HG02678 (cell line): Measurements from ENCODE around the gene ARHGAP23.

ENCODE experiments used
- ATAC-seq: cut with Tn5 transposase; IDR thresholded peaks from one replicate; pipeline ENCODE4 v1.9.1; 2021; ENCODE audit warnings: mild to moderate bottlenecking, moderate library complexity; ENCODE audit not compliant: unreplicated experiment

ARHGAP23 gene, protein sequence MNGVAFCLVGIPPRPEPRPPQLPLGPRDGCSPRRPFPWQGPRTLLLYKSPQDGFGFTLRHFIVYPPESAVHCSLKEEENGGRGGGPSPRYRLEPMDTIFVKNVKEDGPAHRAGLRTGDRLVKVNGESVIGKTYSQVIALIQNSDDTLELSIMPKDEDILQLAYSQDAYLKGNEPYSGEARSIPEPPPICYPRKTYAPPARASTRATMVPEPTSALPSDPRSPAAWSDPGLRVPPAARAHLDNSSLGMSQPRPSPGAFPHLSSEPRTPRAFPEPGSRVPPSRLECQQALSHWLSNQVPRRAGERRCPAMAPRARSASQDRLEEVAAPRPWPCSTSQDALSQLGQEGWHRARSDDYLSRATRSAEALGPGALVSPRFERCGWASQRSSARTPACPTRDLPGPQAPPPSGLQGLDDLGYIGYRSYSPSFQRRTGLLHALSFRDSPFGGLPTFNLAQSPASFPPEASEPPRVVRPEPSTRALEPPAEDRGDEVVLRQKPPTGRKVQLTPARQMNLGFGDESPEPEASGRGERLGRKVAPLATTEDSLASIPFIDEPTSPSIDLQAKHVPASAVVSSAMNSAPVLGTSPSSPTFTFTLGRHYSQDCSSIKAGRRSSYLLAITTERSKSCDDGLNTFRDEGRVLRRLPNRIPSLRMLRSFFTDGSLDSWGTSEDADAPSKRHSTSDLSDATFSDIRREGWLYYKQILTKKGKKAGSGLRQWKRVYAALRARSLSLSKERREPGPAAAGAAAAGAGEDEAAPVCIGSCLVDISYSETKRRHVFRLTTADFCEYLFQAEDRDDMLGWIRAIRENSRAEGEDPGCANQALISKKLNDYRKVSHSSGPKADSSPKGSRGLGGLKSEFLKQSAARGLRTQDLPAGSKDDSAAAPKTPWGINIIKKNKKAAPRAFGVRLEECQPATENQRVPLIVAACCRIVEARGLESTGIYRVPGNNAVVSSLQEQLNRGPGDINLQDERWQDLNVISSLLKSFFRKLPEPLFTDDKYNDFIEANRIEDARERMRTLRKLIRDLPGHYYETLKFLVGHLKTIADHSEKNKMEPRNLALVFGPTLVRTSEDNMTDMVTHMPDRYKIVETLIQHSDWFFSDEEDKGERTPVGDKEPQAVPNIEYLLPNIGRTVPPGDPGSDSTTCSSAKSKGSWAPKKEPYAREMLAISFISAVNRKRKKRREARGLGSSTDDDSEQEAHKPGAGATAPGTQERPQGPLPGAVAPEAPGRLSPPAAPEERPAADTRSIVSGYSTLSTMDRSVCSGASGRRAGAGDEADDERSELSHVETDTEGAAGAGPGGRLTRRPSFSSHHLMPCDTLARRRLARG (N-terminal part only)

DNA sequence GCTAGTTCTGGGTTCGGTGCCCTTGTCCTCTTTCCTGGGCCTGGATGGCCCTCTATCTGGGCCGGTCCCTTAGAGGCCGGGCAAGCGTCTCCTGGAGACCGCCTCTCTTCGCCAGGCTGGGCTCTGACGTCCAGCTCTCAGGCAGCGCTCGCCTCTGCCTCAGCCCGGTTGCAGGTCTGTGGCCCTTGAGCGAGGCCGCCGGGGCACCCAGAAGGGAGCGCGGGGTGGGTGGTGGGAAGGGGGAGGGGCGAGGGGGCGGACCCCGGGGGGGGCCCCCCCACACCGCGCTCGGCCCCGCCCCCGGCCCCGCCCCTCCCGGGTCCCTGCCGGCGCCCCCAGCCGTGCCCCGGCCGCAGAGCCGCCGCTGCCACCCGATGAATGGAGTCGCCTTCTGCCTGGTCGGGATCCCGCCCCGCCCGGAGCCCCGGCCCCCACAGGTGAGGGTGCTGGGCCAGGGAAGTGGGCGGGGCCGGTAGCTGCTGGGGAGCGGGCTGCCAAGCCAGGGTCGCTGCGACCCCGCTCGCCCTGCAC is at the start of gene ARHGAP23:
ARHGAP23 (plus strand) TSS at position 353 of the 531 bp plus-strand sequence; CDS start at position 375, 22 bp downstream.
- ATAC-seq, result no peak

GRCh38 chr17:38379448-38379847 is 48.8 kb upstream of the ARHGAP23 start:
- no peak for ATAC-seq

DNA sequence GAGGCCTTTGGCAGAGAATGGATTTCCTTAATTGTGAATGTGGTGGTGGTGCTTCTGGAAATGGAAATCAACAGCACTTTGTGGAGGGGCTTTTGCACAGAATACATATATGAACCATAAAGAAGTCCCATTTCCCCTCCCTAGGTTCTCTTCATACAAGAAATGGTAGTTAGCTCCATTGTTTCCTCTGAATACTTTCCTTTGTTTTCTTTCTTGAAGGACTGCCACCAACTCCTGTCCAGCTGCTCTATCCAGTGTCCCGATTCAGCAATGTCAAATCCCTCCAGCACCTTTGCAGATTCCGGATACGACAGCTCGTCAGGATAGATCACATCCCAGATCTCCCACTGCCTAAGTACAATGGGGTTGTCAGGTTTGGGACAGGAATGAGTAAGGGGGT is 33.2 kb upstream of the ARHGAP23 start:
- no peak for ATAC-seq

GRCh38 chr17:38397227-38397626 is 31.0 kb upstream of the ARHGAP23 start:
- no peak for ATAC-seq

GRCh38 chr17:38400286-38400685 is 28.0 kb upstream of the ARHGAP23 start:
- ATAC-seq, result no peak

DNA sequence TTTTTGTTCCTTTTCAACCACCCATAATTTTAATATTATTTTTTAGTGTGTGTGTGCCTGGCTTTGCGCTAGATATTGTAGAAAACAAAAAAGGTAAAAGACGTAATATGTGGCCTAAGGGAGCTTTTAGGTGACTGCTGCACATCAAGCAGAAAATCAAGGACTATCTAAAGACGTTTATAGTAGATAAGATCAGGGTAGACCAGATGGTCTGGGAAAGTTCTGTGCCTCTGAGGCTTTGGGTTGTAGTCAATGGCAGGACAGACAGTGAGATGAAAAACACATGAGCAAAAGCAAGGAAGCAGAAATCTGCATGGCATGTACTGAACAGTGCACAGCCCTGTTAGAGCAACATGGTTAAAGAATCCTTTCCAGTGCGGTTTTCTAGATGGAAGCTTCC is 26.8 kb upstream of the ARHGAP23 start:
- no peak for ATAC-seq

DNA sequence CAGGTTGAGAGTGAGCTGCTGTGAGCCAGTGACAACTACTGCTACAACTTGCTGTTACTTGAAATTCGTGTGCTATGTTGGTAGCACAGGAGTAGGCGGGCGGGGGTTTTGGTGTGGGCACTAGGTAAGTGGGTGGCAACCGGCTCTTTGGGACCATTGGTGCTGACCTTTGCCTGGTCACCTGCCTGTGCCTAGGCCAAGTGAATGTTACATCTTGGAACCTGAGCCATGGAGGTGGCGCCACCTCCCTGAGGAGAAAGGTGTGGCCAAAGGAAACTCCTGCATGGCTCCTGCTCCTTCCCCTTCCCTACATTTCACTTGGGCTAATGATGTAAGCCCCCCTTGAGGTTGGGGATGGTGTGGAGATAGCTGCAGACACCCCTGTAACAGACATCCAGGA is 25.4 kb upstream of the ARHGAP23 start:
- no peak for ATAC-seq

DNA sequence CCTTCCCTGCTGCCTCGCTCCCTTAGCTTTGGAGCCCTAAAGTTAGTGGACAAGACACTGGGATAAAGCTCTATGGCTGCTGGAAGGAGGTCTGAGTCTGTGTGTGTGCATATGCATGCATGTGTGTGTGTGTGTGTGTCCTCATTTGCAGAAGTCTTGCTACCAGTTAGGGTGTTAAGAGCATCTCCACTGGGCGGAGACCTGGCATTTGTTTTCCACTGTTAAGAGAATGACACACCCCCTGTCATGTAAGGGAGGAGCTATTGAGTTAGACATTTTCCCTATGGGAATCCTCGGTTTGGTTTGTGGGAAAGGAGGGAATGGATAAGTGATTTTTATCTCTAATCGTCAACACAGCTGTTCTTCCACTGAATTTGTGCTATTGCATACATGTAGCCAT is 24.8 kb upstream of the ARHGAP23 start:
- ATAC-seq, result no peak

DNA sequence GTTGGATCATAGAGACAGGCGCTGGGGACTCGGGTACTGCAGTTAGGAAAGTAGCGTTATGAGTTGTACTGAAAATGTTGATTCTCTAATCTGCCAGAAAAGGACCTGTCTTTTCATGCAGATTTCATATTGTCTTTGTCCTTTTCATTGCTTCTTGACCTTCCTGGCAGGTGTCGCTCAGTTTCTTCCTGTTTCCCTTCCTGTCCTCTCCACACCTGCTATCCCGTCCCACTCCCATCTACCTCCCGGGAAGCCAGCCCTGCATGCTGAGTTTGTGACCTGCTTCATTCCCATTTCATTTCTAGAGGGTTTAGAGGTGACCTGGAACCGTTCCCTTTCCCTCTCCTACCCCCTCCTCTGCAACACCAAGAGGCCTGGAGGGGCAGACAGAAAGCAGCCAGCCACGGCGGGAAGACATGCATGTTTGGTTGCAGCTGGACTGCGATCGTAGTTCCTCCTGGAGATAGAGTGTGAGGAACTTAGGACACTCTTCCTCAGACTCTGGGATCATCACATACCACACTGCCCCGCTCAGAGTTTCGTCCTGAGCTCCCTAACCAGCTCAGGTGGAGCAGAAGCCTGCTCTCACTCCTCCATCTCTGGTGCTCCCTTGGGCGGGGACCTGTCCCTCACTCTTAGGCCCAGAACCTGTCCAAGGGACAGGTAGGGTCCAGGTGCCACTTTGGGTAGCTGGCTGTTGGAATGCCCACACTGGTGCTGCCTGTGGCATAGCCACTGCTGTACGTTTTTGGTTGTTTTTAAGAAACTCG is 23.9 kb upstream of the ARHGAP23 start:
- ATAC-seq, result no peak

GRCh38 chr17:38405654-38406053 is 22.6 kb upstream of the ARHGAP23 start:
- no peak for ATAC-seq

DNA sequence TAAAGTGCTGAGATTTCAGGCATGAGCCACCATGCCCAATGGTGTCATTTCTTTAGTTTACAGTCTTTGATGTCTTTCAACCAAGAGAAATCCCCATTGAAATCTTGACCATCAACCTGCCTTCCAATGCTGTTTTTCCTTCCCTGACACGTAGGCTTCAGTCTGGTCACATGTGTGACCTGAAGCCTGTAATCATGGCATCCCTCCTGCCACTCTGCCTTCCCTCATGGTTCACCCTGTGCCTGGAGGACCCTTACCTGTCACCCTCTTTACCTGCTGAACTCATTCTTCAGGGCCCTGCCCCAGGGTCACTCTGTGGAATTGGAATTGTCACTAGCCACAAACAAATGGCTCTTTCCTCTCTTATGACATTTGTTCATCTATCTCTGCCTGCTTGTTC is 18.1 kb upstream of the ARHGAP23 start:
- ATAC-seq, result no peak

- ATAC-seq, result no peak
Measured at GRCh38 chr17:38415250-38416194, 12.7 kb upstream of the ARHGAP23 start.

- no peak for ATAC-seq
Measured at GRCh38 chr17:38416840-38417209, 11.4 kb upstream of the ARHGAP23 start.

GRCh38 chr17:38417210-38417951 is 10.9 kb upstream of the ARHGAP23 start:
- no peak for ATAC-seq

DNA sequence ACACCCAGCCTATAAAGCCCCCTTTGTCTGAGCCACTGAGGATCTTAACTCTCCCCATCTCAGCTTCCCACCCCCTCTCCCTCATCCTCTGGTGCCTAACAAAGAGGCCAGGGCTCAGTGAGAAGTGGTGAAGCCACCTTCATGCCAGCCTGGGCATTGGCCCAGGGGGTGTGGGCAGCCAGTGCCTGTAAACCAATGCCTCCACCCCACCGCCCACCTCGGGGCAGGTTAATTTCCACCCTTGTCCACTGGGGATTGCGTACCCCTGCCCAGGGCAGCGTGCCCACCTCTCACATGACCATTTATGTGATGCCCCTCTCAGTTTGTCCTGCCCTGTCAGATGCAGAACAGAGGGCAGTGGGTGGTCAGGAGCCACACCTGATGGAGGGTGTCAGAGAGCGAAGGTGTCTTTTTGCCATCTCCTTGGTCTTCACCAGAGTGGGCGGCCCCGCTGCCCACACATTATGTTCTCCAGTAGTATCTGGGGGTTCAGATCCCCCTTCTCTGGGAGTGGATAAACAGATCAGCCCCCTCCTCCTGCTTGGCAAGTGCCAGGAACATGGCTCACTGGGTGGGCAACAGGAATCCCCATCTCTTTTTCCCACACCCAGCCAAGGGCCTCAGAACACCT is 10.1 kb upstream of the ARHGAP23 start:
- ATAC-seq, result no peak

- no peak for ATAC-seq
Measured at GRCh38 chr17:38418693-38419507, 9.4 kb upstream of the ARHGAP23 start.

- no peak for ATAC-seq
Measured at GRCh38 chr17:38419508-38419981, 8.7 kb upstream of the ARHGAP23 start.
